B cell (primary cell): ENCODE data around the gene KIF1A. TPM values are rescaled to one million over a fixed set of nuclear protein-coding genes. Genes with fewer than 3 reads are reported as not detected.

Experiments
- ATAC-seq: fragments of 200-7000 bp; cut with Tn5 transposase; one replicate; pipeline ENCODE4 v1.10.0; 2021; ENCODE audit warnings: low read depth, mild to moderate bottlenecking, moderate number of reproducible peaks, moderate library complexity
- CTCF ChIA-PET: fragments of 350-600 bp; sonication (Branson Sonifier 250); formaldehyde crosslinking; loops from one replicate; lab custom pipeline; 2021; ENCODE audit warnings: antibody characterized with exemption, inconsistent platforms; lab: Charles Lee
- POLR2A ChIA-PET: fragments of 350-600 bp; sonication (Branson Sonifier 250); formaldehyde crosslinking; loops from one replicate; lab custom pipeline; 2021; ENCODE audit warnings: antibody characterized with exemption; lab: Charles Lee
- DNase-seq: peaks from one replicate; pipeline ENCODE4 v3.0.0; 2013
- H2AFZ ChIP-seq: 2 replicates; pipeline ENCODE4 v1.6.1; 2012; ENCODE audit warnings: mild to moderate bottlenecking, low read depth, low read length; ENCODE audit not compliant: insufficient read depth, poor library complexity, severe bottlenecking
- H3K27ac ChIP-seq, 2 donors: 1 replicate in 1 of 2; 2 replicates in 1 of 2; pipeline ENCODE4 v1.5.1; 2012 to 2013; ENCODE audit warnings: low read length in 2 of 2, mild to moderate bottlenecking in 2 of 2, moderate library complexity in 1 of 2
- H3K27me3 ChIP-seq, 4 experiments: fragments of 200-600 bp in 1 of 4; sonication (generic) in 1 of 4; replicated peaks in 1 of 4; 1 replicate in 2 of 4; 2 replicates in 2 of 4; pipeline versions ENCODE4 v1.6.1 to v1.7.0; 2013 to 2016; ENCODE audit warnings: low read length in 3 of 4, mild to moderate bottlenecking in 2 of 4, mixed read lengths in 1 of 4, moderate library complexity in 1 of 4; ENCODE audit not compliant: insufficient read depth in 4 of 4, control insufficient read depth in 3 of 4; ENCODE audit errors: control extremely low read depth in 1 of 4
- H3K36me3 ChIP-seq, 2 experiments: replicated peaks in 1 of 2; 1 replicate in 1 of 2; 2 replicates in 1 of 2; pipeline versions ENCODE4 v1.6.1 to v1.7.1; 2013; ENCODE audit warnings: low read length in 1 of 2; ENCODE audit not compliant: insufficient read depth in 2 of 2, control insufficient read depth in 1 of 2; ENCODE audit errors: control extremely low read depth in 1 of 2, extremely low read depth in 1 of 2
- H3K4me1 ChIP-seq, 2 donors: fragments of 200-600 bp in 1 of 2; sonication (generic) in 1 of 2; 1 replicate in 1 of 2; 2 replicates in 1 of 2; pipeline versions ENCODE4 v1.5.1 to v1.6.1; 2013 to 2017; ENCODE audit warnings: low read length in 2 of 2; ENCODE audit not compliant: control insufficient read depth in 2 of 2, insufficient read depth in 2 of 2
- H3K4me2 ChIP-seq: replicated peaks from 2 replicates; pipeline ENCODE3; 2012; ENCODE audit warnings: mild to moderate bottlenecking, low read depth, low read length; ENCODE audit not compliant: poor library complexity, severe bottlenecking
- H3K4me3 ChIP-seq, 5 experiments: fragments of 200-600 bp in 1 of 5; sonication (generic) in 1 of 5; 1 replicate in 3 of 5; 2 replicates in 2 of 5; pipeline versions ENCODE4 v1.5.1 to v1.7.0; 2011 to 2016; ENCODE audit warnings: low read length in 4 of 5, mild to moderate bottlenecking in 4 of 5, low read depth in 2 of 5, control low read depth in 1 of 5, moderate library complexity in 1 of 5; ENCODE audit not compliant: insufficient read depth in 1 of 5; ENCODE audit errors: control extremely low read depth in 1 of 5, extremely low read depth in 1 of 5
- H3K79me2 ChIP-seq: fragments of 200-600 bp; sonication (generic); one replicate; pipeline ENCODE4 v1.6.0; 2016; ENCODE audit warnings: low read length; ENCODE audit not compliant: control insufficient read depth, insufficient read depth
- H3K9ac ChIP-seq: fragments of 200-600 bp; sonication (generic); 2 replicates; pipeline ENCODE4 v1.6.1; 2017; ENCODE audit warnings: mild to moderate bottlenecking, low read length, moderate library complexity
- H3K9me3 ChIP-seq, 3 donors: one replicate each; pipeline versions ENCODE4 v1.6.1 to v1.7.1; 2013; ENCODE audit warnings: low read length in 2 of 3; ENCODE audit not compliant: control insufficient read depth in 2 of 3, insufficient read depth in 1 of 3; ENCODE audit errors: control extremely low read depth in 1 of 3
- H4K20me1 ChIP-seq: 2 replicates; pipeline ENCODE4 v1.6.0; 2012; ENCODE audit warnings: mild to moderate bottlenecking, low read length; ENCODE audit not compliant: insufficient read depth, control insufficient read depth, poor library complexity, severe bottlenecking
- H3K27ac Mint-ChIP-seq: one replicate; pipeline ENCODE4 v1.8.0; 2021; ENCODE audit warnings: mixed read lengths
- H3K27me3 Mint-ChIP-seq: one replicate; pipeline ENCODE4 v1.8.0; 2021; ENCODE audit warnings: mixed read lengths
- H3K4me1 Mint-ChIP-seq: one replicate; pipeline ENCODE4 v1.8.0; 2021; ENCODE audit warnings: mixed read lengths
- H3K4me3 Mint-ChIP-seq: one replicate; pipeline ENCODE4 v1.8.0; 2021; ENCODE audit warnings: mixed read lengths
- H3K9me3 Mint-ChIP-seq: one replicate; pipeline ENCODE4 v1.8.0; 2022; ENCODE audit warnings: mixed read lengths; ENCODE audit not compliant: insufficient read depth
- EZH2 ChIP-seq: IDR thresholded peaks from 2 replicates; pipeline ENCODE4 v1.6.1; 2012; ENCODE audit warnings: borderline replicate concordance, low read depth, mild to moderate bottlenecking, moderate library complexity, low read length; ENCODE audit not compliant: insufficient read depth, poor library complexity, severe bottlenecking
- WGBS: methylation state at CpG from one replicate; pipeline ENCODE4 v1.1.5; 2013; ENCODE audit warnings: missing lambda C conversion rate; ENCODE audit not compliant: insufficient coverage; 5-methylcytosine and 5-hydroxymethylcytosine counted together
- intact Hi-C: fragments of 100-400 bp; cut with micrococcal nuclease; formaldehyde crosslinking; loops from one replicate; pipeline ENCODE4 v1.10.0; 2022
- polyA plus RNA-seq: library from polyadenylated mRNA; depleted of rRNA; stranded (reverse); fragments of >200 nt; gene quantifications from 2 replicates; pipeline ENCODE4 v1.2.3, GENCODE V29; 2012
- total RNA-seq, 2 donors: library from RNA; stranded (reverse); fragments of 120-200 nt in 1 of 2; gene quantifications; 1 replicate in 1 of 2; 2 replicates in 1 of 2; pipeline versions ENCODE4 v1.2.3 to v1.2.4, GENCODE V29; 2013 to 2022
- TF ChIP-seq, protein P1 (sequence below): fragments of 200-600 bp; IDR thresholded peaks from one replicate; pipeline ENCODE4 v1.8.0; 2022; ENCODE audit warnings: antibody characterized with exemption, mild to moderate bottlenecking

The KIF1A gene
- total and polyA plus RNA-seq, 2 donors (not counting 1 experiment from before 2014, with no cell fraction given): not detected

DNA sequence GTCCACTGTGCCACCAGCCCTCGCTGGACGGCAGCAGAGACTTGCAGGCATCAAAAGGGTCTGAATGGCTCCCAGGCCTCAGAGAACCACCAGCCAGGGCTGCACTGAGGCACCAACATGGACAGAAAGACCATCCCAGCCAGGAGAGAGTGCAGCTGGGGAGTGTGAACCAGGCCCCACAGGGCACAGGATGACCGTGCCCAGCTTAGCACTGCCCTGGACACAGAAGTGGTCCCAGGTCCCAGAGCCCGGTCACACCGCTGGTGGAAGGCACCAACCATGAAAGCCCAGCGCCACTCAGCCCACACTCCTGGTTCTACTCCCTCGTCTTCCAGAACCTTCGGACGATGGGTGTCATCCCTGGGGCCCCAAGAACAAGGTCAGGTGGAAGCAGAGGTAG is 107.9 kb downstream of the KIF1A start:
- no peak overlapping the region for H3K9ac ChIP-seq
- peaks cover 11% of the 10 kb centered on the region for H3K27me3 Mint-ChIP-seq
- H4K20me1 ChIP-seq: no peaks in the 10 kb centered on the region
- H3K4me1 ChIP-seq: no peaks in the 10 kb centered on the region
- no peak overlapping the region for H3K27ac ChIP-seq
- intact Hi-C loops: no loop called here
- H3K9me3 ChIP-seq: no peaks in the 10 kb centered on the region
- TF ChIP-seq, protein P1, sequence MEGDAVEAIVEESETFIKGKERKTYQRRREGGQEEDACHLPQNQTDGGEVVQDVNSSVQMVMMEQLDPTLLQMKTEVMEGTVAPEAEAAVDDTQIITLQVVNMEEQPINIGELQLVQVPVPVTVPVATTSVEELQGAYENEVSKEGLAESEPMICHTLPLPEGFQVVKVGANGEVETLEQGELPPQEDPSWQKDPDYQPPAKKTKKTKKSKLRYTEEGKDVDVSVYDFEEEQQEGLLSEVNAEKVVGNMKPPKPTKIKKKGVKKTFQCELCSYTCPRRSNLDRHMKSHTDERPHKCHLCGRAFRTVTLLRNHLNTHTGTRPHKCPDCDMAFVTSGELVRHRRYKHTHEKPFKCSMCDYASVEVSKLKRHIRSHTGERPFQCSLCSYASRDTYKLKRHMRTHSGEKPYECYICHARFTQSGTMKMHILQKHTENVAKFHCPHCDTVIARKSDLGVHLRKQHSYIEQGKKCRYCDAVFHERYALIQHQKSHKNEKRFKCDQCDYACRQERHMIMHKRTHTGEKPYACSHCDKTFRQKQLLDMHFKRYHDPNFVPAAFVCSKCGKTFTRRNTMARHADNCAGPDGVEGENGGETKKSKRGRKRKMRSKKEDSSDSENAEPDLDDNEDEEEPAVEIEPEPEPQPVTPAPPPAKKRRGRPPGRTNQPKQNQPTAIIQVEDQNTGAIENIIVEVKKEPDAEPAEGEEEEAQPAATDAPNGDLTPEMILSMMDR: no peak
- no peak for TF ChIP-seq EZH2
- H3K27ac Mint-ChIP-seq: no peak overlapping the region
- ATAC-seq: no peak
- H3K4me1 Mint-ChIP-seq: no peaks in the 10 kb centered on the region
- no peak overlapping the region for H2AFZ ChIP-seq
- H3K79me2 ChIP-seq: no peaks in the 10 kb centered on the region
- H3K4me3 ChIP-seq: no peak overlapping the region
- H3K4me3 Mint-ChIP-seq: no peak overlapping the region
- DNase-seq: no peak
- 91% methylated on average over 9 of the region's 9 CpGs for WGBS
- POLR2A ChIA-PET: no interaction called here
- H3K9me3 Mint-ChIP-seq: no peaks in the 10 kb centered on the region
- CTCF ChIA-PET: no interaction called here
- H3K36me3 ChIP-seq: no peaks in the 10 kb centered on the region
- no peaks in the 10 kb centered on the region for H3K27me3 ChIP-seq
- no peak overlapping the region for H3K4me2 ChIP-seq

DNA sequence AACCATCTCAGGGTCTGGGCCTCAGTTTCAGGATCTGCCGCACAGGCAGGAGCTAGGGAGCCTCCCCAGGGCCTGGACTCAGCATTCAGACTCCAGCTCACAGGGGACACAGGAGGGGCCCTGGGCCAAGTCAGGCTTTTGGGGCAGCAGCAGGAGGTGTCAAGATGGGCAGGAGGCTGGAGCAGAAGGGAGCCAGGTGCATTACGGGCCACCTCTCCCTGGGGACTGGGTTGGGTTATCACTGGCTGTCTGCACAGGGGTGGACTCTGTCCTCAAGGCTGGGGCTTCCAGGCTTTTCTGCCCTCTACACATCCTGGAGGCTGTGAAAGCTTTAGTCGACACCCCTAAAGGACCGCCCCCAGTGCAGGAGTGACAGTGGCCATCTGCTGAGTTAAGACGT is 108.3 kb downstream of the KIF1A start:
- H4K20me1 ChIP-seq: no peaks in the 10 kb centered on the region
- no peaks in the 10 kb centered on the region for H3K79me2 ChIP-seq
- TF ChIP-seq, protein P1: no peak
- no peak for TF ChIP-seq EZH2
- intact Hi-C loops: no loop called here
- ChIA-PET POLR2A (no interaction called here), CTCF (no interaction called here)
- no peak overlapping the region for H3K9ac ChIP-seq
- Mint-ChIP-seq H3K4me1 (no peaks in the 10 kb centered on the region), H3K27ac (no peak overlapping the region), H3K27me3 (peaks cover 11% of the 10 kb centered on the region), H3K4me3 (no peak overlapping the region), H3K9me3 (no peaks in the 10 kb centered on the region)
- no peak overlapping the region for H3K27ac ChIP-seq
- ATAC-seq (no peak), DNase-seq (no peak)
- H3K4me1 ChIP-seq: no peaks in the 10 kb centered on the region
- no peak overlapping the region for H2AFZ ChIP-seq
- 90% methylated on average over 5 of the region's 5 CpGs for WGBS
- H3K27me3 ChIP-seq: no peaks in the 10 kb centered on the region
- H3K9me3 ChIP-seq: no peaks in the 10 kb centered on the region
- H3K36me3 ChIP-seq: no peaks in the 10 kb centered on the region
- no peak overlapping the region for H3K4me3 ChIP-seq
- H3K4me2 ChIP-seq: no peak overlapping the region
